Endodermal cell (in vitro differentiated cells): ENCODE results near the gene BBS12. TPM values are rescaled to one million over a fixed set of nuclear protein-coding genes. Genes with fewer than 3 reads are reported as not detected.
"Not testable (repeated sequence)": the region's sequence is repeated elsewhere in the genome, so short reads cannot be mapped to it uniquely, and the experiment has no call there.

Experiments
- DNase-seq: peaks from one replicate; pipeline ENCODE4 v3.0.0-alpha.2; 2017
- H3K27ac ChIP-seq: 2 replicates; pipeline ENCODE4 v1.5.1; 2013; ENCODE audit warnings: mild to moderate bottlenecking, low read depth, low read length, moderate library complexity
- H3K27me3 ChIP-seq: 2 replicates; pipeline ENCODE4 v1.6.1; 2013; ENCODE audit warnings: mild to moderate bottlenecking, low read length, moderate library complexity; ENCODE audit not compliant: insufficient read depth, control insufficient read depth, poor library complexity, severe bottlenecking
- H3K36me3 ChIP-seq: 2 replicates; pipeline ENCODE4 v1.7.0; 2013; ENCODE audit warnings: mild to moderate bottlenecking, low read length, moderate library complexity; ENCODE audit not compliant: control insufficient read depth, insufficient read depth
- H3K4me1 ChIP-seq: one replicate; pipeline ENCODE4 v1.7.0; 2013; ENCODE audit warnings: low read length; ENCODE audit not compliant: control insufficient read depth, insufficient read depth
- H3K4me3 ChIP-seq: 2 replicates; pipeline ENCODE4 v1.5.1; 2013; ENCODE audit warnings: mild to moderate bottlenecking, low read length, moderate library complexity
- H3K9ac ChIP-seq: 2 replicates; pipeline ENCODE4 v1.6.1; 2013; ENCODE audit warnings: mild to moderate bottlenecking, low read length, moderate library complexity; ENCODE audit not compliant: poor library complexity, severe bottlenecking; ENCODE audit errors: extremely low read depth
- H3K9me3 ChIP-seq: 2 replicates; pipeline ENCODE4 v1.6.1; 2013; ENCODE audit warnings: mild to moderate bottlenecking, low read length, moderate library complexity; ENCODE audit not compliant: control insufficient read depth
- H3K27ac Mint-ChIP-seq: 2 replicates; pipeline ENCODE4 v1.8.0; 2020; ENCODE audit warnings: mixed read lengths
- H3K27me3 Mint-ChIP-seq: 2 replicates; pipeline ENCODE4 v1.8.0; 2021; ENCODE audit warnings: mild to moderate bottlenecking, mixed read lengths; ENCODE audit not compliant: insufficient read depth
- H3K36me3 Mint-ChIP-seq: 2 replicates; pipeline ENCODE4 v1.8.0; 2020; ENCODE audit warnings: low read depth, mixed read lengths
- H3K4me1 Mint-ChIP-seq: 2 replicates; pipeline ENCODE4 v1.8.0; 2020; ENCODE audit warnings: mixed read lengths
- H3K4me3 Mint-ChIP-seq: 2 replicates; pipeline ENCODE4 v1.8.0; 2020; ENCODE audit warnings: mild to moderate bottlenecking, moderate library complexity, mixed read lengths
- H3K9me3 Mint-ChIP-seq: 2 replicates; pipeline ENCODE4 v1.8.0; 2020; ENCODE audit warnings: mild to moderate bottlenecking, mixed read lengths
- WGBS, 2 experiments: methylation state at CpG; one replicate each; pipeline versions ENCODE4 v1.1.5 to v1.1.7; 2013; ENCODE audit warnings: missing lambda C conversion rate in 2 of 2, mixed read lengths in 1 of 2; ENCODE audit not compliant: insufficient coverage in 1 of 2, insufficient read length in 1 of 2; 5-methylcytosine and 5-hydroxymethylcytosine counted together
- total RNA-seq, 2 donors: library from RNA; stranded (reverse); fragmentation: NEBNext Ultra II Directional in 1 of 2; extraction: Animal tissue kit (Norgen Biotek cat#: 25700) in 1 of 2; gene quantifications; 2 replicates in 1 of 2; 3 replicates in 1 of 2; pipeline ENCODE4 v1.2.1, GENCODE V29; 2021
- TF ChIP-seq, protein P1 (sequence below): fragments of 200-600 bp; sonication (generic); conservative IDR thresholded peaks from 2 replicates; pipeline ENCODE4 v1.5.0; 2021; ENCODE audit warnings: antibody characterized with exemption, mild to moderate bottlenecking

BBS12 gene
- total RNA-seq, 2 donors from 2014 or later, result 4.1 to 4.2 TPM

DNA sequence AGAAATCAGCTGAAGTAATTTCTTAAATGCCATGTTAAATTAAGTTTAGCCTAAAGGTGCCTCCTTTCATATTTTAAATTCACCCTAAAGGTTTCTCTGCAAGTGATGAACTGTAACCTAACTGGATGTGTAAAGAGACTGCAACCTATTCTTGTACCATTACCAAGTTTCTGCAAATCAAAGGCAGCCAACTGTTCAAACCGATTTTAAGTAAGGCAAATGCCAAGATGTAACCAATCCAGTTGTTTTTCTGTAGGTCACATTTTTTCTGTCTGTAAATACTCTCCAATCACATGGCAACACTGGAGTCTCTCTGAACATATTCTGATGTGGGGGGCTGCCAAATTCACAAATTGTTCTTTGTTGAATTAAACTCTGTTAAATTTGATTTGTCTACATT, 51.8 kb downstream of the BBS12 start:
- H3K9ac ChIP-seq, result no peak overlapping the region
- 13 to 22% methylated on average over 1 of the region's 1 CpG for WGBS, 2 experiments

DNA sequence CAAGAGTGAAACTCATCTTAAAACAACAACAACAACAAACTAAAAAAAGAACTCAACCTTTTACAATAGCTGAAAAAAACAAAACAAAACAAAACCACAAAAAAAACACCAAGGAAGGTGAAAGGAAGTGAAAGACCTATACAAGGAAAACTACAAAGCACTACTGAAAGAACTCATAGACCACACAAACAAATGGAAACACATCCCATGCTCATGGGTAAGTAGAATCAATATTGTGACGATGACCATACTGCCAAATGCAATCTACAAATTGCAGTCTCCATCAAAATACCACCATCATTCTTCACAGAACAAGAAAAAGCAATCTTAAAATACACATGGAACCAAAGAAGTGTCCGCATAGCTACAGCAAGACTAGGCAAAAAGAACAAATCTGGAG, 52.6 kb downstream of the BBS12 start:
- Histone ChIP-seq H3K4me3 (no peak overlapping the region), H3K27ac (no peak overlapping the region), H3K9ac (no peak overlapping the region), H3K9me3 (no peaks in the 10 kb centered on the region), H3K4me1 (no peaks in the 10 kb centered on the region), H3K27me3 (no peaks in the 10 kb centered on the region), H3K36me3 (no peaks in the 10 kb centered on the region)
- WGBS, 2 experiments, result 88 to 92% methylated on average over 1 to 2 of the region's 2 CpGs
- TF ChIP-seq, protein P1, sequence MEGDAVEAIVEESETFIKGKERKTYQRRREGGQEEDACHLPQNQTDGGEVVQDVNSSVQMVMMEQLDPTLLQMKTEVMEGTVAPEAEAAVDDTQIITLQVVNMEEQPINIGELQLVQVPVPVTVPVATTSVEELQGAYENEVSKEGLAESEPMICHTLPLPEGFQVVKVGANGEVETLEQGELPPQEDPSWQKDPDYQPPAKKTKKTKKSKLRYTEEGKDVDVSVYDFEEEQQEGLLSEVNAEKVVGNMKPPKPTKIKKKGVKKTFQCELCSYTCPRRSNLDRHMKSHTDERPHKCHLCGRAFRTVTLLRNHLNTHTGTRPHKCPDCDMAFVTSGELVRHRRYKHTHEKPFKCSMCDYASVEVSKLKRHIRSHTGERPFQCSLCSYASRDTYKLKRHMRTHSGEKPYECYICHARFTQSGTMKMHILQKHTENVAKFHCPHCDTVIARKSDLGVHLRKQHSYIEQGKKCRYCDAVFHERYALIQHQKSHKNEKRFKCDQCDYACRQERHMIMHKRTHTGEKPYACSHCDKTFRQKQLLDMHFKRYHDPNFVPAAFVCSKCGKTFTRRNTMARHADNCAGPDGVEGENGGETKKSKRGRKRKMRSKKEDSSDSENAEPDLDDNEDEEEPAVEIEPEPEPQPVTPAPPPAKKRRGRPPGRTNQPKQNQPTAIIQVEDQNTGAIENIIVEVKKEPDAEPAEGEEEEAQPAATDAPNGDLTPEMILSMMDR, result no peak
- Mint-ChIP-seq H3K4me3 (no peak overlapping the region), H3K27ac (no peak overlapping the region), H3K27me3 (no peaks in the 10 kb centered on the region), H3K36me3 (no peaks in the 10 kb centered on the region), H3K9me3 (no peaks in the 10 kb centered on the region), H3K4me1 (peaks cover 15% of the 10 kb centered on the region)
- no peak for DNase-seq

More for the DNA sequence above, 51.8 kb downstream of the BBS12 start:
- Mint-ChIP-seq H3K36me3 (no peaks in the 10 kb centered on the region), H3K27ac (peak overlapping the region; percentile 89), H3K9me3 (no peaks in the 10 kb centered on the region), H3K27me3 (no peaks in the 10 kb centered on the region), H3K4me1 (peaks cover 15% of the 10 kb centered on the region), H3K4me3 (no peak overlapping the region)
- Histone ChIP-seq H3K27me3 (no peaks in the 10 kb centered on the region), H3K4me3 (no peak overlapping the region), H3K9me3 (no peaks in the 10 kb centered on the region), H3K36me3 (no peaks in the 10 kb centered on the region), H3K4me1 (no peaks in the 10 kb centered on the region), H3K27ac (peak overlapping the region; percentile 74)
- no peak for DNase-seq
- TF ChIP-seq, protein P1, result no peak

DNA sequence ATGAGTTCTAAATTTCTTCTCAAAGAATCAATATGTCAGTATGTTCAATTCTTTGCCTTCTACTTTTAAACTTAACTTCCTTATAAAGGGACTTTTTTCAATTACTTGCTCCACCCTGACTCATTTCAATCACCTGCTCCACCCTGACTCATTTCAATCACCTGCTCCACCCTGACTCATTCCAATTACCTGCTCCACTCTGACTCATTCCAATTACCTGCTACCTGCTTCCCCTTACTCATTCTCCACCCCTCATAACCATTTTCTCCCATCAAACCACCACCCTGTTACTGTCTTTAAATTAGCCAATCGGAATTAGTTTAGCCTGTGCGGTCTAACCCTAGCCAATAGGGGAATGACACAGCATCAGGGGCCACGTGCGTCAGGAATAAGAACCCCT, 53.8 kb downstream of the BBS12 start:
- H3K4me1 Mint-ChIP-seq, result peaks cover 15% of the 10 kb centered on the region
- not testable (repeated sequence) for H3K27me3 Mint-ChIP-seq, H3K4me3 ChIP-seq, H3K9me3 Mint-ChIP-seq, H3K27ac ChIP-seq, H3K9ac ChIP-seq, H3K27me3 ChIP-seq, H3K36me3 ChIP-seq, H3K4me3 Mint-ChIP-seq, H3K36me3 Mint-ChIP-seq, H3K4me1 ChIP-seq, DNase-seq, H3K9me3 ChIP-seq, H3K27ac Mint-ChIP-seq
- 90 to 94% methylated on average over 3 to 4 of the region's 4 CpGs for WGBS, 2 experiments

DNA sequence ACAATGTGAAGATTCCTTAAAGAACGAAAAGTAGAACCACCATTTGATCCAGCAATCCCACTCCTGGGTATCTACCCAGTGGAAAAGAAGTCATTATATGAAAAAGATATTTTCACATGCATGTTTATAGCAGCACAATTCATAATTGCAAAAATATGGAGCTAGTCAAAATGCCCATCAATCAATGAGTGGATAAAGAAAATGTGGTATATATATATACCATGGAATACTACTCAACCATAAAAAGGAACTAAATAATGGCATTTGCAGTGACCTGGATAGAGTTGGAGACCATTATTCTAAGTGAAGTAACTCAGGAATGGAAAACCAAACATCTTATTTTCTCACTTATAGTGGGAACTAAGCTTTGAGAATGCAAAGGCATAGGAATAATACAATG, 54.4 kb downstream of the BBS12 start:
- not testable (repeated sequence) for H3K9me3 Mint-ChIP-seq, H3K27me3 ChIP-seq, H3K27me3 Mint-ChIP-seq, H3K27ac ChIP-seq, H3K9me3 ChIP-seq, H3K4me1 ChIP-seq, DNase-seq, H3K4me3 ChIP-seq, H3K9ac ChIP-seq, H3K36me3 ChIP-seq, H3K4me3 Mint-ChIP-seq, H3K36me3 Mint-ChIP-seq
- H3K4me1 Mint-ChIP-seq, result peaks cover 13% of the 10 kb centered on the region
- 100% methylated on average over 1 of the region's 1 CpG; no CpG with 5 or more reads in 1 of the 2 experiments for WGBS, 2 experiments
- peak overlapping the region; percentile 66 for H3K27ac Mint-ChIP-seq
